ENCODE measurements around the gene FAM110D.

- TF ChIP-seq POLR2A (IDR thresholded peaks at IDR 0.05) (no peak), CTCF (IDR thresholded peaks at IDR 0.05) (no peak)
Observed at GRCh38 chr1:26213335-26213905, 54.5 kb downstream of the FAM110D start.

All from lower leg skin (tissue), 3 donors.